ENCODE results near the gene DLX6.
A peak's percentile ranks its signal among the peaks of the same experiment; 100 is the strongest.

The DLX6 gene

GRCh38 chr7:96996111-96996957 lies 9.0 kb upstream of the DLX6 start:
- no peak for DNase-seq

- no peak for DNase-seq
These were observed 8.3 kb upstream of the DLX6 start for GRCh38 chr7:96996958-96997511.

DNA sequence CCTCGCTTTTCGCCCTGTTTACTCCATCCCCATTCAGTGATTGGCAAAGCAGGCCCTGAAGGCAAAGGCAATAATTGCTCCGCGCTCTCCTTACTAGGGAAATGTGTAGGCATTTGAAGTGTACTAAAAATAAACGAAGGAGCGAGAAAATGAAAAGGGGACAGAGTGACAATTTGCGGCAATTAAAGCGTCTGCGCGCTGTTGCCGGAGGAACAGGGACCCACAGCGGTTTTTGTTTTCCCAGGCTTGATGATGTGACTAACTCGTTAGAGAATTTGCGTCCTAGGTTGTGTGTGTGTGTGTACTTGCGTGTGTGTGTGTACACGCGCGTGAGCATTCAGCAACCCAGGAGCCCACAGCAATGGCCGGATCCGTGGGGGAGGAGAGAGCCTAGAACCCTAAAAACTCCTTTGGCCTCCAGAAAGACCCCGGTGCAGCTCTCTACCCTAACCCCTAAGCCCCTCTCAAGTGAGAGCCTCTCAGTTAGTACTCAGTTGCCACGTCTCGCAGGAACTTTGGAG lies 7.8 kb upstream of the DLX6 start:
- no peak for DNase-seq

DNA sequence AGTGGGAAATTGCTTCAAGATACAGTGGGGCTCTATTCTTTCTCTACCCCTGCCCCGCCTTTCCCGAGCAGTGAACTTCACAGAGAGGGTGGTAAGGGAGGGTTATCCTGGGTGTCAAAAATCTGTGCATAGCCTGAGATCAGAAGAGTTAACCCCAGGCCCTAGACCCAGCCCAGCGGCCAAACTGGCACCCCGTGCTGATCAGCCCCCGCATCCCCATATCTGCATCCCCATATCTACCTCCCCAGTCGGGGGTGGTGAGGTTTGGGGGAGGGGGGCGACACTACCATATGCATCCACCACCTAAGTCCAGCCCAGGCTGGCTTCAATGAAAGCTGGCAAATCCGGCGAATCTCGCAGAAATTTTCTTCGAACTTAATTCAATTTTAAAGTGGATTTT lies 7.0 kb upstream of the DLX6 start:
- no peak for DNase-seq

GRCh38 chr7:96998744-96999143 lies 6.6 kb upstream of the DLX6 start:
- no peak for DNase-seq

DNA sequence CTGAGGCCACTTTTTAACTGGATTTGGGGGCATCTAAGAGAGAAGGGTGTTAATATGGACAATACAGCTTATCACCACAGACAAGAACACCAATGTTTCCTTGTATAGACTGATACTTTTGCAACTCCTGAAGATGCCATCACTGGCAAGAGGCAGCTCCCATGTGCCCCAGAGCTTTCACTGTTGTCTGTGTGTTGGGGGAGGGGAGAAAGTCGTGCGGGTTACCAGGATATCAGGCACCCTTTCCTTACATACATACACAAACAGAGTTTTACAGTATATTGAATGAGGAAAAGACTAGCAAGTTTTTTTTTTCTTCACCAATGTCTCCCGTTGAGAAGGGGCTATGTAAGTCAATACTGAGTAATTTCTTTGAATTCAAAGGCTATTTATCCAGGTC lies 4.1 kb upstream of the DLX6 start:
- DNase-seq, result no peak

DNA sequence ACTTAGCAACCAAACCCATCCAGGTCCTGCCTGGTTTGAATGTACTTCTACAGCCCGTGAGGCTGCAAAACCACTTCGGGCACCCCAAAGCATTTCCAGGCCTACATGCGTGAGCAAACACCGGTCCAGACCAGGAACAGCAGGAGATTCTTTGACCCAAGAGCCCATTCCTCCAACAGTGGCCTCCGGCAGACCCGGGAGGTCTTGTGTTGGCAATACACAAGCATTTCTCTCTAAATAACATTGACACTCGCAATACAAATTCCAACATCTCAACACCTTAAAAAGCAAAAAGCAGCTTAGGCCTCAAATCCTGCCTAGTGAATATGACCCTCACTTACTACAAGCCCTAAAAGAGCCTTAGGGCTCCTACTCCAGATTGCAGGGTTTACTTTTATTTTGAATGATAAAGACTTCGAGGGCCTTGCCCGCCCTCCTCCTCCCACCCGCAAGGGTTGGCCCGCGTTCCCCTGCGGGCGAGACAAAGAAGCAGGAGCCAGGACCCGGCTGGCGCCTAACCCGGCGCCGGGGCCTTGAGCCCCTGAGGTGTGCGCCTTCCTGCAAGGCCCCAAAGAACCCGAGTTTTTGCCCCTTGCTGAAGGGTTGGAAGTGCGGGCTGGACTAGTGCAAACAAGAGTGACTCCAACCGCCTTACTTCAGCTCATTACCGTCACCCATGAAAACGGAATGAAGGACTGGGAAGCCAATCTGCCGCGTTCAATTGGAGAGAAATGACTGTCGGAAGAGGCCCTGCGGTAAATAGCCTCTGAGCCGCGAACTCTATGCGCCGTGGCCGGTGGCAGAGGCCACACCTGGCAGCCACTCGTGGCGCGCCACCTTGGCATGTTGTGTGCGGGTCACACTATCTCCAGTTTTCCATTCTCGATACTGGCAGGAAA lies 3.4 kb upstream of the DLX6 start:
- DNase-seq, result no peak

DNA sequence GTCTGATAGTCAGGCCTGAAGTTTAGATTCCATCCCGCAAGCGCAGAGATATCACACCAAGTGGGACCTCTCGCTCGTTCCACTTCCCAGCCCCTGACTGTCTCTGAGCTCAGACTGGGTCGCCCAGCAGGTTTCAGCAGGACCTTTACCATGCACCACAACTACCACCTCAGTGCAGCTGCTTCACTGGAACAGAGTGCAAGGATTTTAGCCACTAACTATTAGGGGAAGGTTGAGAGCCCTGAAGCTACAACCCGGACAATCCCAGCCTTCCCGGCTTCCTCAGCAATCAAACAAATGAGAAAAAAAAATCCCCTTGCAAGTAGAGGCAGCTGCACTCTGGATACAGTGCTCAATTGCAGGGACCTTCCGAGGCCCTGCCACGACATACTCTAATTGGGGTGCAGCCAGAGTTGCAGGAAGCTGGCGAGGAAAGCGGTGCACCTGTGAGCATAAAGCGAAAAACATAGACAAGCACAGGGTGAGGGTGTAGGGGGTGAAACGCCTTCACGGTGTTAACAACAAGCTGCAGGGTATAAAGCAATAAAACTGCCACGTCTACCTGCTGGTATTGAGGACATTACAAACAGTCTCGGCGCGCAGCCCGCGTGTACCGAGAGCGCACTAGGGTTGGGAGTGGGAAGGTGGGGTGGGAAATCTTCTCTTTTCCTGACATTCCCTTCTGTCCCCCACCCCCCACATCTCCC lies 2.6 kb upstream of the DLX6 start:
- DNase-seq, result no peak

DNA sequence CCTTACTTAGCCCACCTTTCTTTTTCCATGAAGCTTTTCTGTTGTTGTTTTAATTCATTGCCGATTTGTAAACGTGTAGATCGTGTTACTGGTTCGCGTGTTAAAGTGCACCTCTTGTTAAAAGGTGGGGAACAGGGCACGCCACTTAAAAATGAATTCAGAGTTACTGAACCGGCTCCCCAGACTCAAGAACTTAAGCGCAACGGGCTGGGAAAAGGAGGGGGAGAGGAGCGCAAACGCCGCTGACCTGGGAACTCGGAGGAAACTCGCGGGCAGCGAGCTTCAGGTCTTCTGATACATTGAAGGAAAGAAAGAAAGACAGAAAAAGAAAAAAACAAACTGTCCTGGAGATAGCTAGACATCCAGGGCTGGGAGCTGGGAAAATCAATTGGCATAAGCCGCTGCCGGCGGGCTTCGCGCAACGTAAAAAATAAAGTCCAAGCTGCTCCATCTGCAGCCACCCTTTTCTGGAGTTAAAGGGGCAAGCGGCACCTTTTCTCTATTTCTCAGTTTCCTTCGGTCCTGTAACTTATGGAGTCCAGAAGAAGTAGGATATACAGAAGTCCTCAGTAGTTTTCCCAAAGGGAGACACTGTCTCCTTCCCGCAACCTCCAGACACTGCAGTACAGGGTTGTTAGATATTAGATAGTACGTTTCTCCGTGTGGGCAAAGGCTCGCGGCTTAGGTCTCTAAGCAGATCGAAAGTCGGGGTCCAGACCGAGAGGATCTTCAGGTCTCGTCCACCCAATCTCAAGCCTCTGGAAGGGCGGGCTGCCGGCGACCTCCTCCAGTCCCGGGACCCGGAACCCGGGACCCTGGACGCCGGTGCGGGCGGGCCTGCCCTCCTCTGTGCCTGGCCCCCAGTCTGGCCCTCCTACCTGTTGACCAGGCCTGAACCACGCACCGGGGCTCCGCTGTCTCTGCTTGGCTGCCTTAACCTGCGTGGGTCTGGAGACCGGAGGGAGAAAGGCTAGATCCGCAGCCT lies 1.8 kb upstream of the DLX6 start:
- DNase-seq, result no peak

DNA sequence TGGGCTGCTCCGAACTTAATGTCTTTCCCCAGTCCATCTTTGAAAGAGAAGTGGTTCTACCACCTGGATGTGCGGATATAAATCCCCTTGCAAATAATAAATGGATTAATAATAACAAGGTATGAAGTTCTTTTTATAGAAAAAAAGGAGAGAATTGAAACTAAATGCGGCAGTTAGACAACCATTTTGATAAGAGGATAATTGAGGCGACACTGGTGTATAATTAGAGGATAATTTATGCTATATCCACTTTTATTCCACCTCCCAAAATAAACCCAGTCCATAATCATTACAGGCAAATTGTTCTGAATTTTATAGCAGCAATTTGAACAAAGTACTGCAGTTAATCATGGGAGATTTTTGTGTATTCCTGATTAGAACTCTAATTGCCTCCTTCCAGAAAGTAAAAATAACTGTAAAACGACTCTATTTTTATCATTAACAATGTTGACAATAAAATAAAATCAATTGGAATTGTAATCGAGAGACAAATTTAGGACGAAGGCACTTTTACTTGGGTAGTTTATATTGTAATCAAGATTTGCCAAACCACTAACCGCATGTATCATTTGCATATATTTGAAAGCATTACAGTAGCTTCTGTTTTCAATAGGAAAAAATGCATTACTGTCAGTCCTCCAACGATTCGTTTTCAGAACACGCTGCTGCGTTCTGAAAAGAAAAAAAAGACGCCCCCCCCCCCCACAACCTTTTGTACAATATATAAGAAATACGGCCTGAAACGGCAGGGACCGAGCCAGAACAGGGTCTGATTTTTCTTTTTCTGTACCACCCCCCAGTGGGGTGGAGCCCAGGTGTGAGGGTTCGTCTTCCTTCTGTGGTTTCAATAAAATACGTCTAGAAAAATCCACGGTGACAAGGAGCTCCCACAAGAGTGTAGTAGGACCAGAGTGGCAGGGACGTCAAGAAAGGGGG lies 838 bp upstream of the DLX6 start:
- no peak for DNase-seq

GRCh38 chr7:97006055-97006815 lies 882 bp downstream of the DLX6 start:
- peak; percentile 29 for DNase-seq

DNA sequence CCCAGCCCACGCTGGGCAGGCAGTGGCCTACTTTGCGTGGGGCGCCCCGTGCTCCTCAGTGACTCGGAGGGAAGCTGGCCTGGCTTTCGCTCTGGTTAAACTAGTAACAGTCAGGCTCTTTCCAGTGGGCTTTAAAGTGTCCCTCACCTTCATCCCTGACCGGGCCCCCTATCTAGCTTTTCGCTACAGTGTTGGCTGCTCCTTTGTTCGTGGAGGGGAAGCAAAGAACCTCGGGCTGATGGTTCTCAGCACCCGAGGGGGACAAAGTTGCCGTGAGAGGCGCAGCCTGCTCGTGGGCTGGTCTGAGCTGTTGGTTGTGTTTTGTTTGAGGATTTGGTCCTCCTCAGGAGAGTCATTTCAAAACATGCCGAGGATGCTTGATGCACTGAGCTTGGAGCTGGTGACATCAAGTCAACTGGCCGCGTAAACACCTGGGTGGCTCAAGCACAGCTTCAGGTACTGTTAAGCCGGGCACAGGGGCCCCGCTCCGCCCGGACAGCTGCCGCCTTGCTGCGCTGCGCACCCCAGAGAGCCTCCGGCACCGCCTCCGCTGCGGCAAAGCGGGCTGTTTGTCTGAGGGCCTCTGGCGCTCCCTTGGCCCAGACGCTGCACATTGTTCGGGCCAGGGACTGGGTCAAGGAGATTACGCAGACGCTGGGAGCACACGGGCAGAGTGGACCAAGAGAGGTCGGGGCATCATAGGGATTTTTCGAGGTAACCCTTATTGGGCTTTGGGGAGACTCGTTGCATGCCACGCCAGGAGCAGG lies 1.6 kb downstream of the DLX6 start:
- DNase-seq, result no peak

DNA sequence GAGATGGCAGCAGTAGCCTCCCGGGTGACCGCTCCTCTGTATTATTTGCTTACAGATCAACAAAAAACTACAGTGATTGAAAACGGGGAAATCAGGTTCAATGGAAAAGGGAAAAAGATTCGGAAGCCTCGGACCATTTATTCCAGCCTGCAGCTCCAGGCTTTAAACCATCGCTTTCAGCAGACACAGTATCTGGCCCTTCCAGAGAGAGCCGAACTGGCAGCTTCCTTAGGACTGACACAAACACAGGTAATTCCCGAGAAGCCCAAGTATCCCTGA lies 2.2 kb downstream of the DLX6 start:
- DNase-seq, result no peak

GRCh38 chr7:97008275-97008917 lies 3.0 kb downstream of the DLX6 start:
- DNase-seq, result no peak

DNA sequence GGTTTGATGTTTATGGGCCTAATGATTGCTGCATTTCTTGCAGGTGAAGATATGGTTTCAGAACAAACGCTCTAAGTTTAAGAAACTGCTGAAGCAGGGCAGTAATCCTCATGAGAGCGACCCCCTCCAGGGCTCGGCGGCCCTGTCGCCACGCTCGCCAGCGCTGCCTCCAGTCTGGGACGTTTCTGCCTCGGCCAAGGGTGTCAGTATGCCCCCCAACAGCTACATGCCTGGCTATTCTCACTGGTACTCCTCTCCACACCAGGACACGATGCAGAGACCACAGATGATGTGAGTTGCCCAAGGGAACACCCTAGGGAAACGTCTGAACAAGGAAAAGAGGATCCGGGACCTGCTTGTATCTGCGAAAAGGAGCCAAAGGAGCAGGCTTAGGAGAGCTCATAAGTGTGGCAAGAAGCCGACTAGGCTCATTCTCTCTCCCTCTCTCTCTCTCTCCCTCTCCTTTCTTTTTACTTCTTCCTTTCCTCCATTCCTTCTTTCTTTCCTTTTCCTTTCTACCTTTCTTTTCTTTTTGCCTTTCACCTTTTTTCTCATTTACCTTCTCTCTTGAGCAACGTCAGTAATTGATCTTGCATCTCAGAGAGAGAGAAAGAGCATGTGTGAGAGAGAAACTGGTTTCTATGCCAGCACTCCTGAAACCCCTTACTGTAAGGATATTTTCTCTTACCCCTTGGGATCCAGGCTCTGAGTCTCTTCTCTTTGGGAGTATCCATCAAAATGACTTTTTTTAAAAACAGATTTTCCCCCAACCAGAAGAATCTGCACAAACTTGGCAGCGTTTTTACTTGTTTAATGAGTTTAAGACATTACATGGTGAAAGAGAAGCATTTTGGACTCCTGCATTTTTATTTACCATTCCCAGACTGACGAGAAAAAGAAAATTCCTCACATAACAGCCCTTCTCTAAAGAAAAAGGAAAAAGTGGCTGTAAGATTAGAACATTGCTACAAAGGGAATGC lies 4.7 kb downstream of the DLX6 start:
- DNase-seq, result no peak

GRCh38 chr7:97011104-97011503 lies 5.8 kb downstream of the DLX6 start:
- no peak for DNase-seq
